SK-N-SH treated with all-trans-retinoic acid at 6 μM for 48 hours (cell line): Measurements from ENCODE around the gene WIPF2.

Experiments used
- ARNTL ChIP-seq: fragments of 450-650 bp; formaldehyde crosslinking; IDR thresholded peaks from 2 replicates; pipeline ENCODE4 v1.5.0; 2020; ENCODE audit warnings: low read depth, mild to moderate bottlenecking, moderate library complexity, borderline replicate concordance
- ISL1 ChIP-seq: fragments of 250-450 bp; sonication (Bioruptor Pico); IDR thresholded peaks from 2 replicates; pipeline ENCODE4 v2.1.2; 2022; ENCODE audit warnings: mild to moderate bottlenecking, moderate library complexity

- no peak for TF ChIP-seq ARNTL (CRISPR knock-in tag)
- no peak for TF ChIP-seq ISL1
Observed at GRCh38 chr17:40174514-40174913, 44.6 kb upstream of the WIPF2 start.
